Astrocyte (in vitro differentiated cells and primary cell): Measurements from ENCODE around the gene DOCK7.

Experiments used
- EZH2 ChIP-seq: IDR thresholded peaks from 2 replicates; pipeline ENCODE4 v1.6.1; 2012; ENCODE audit warnings: mild to moderate bottlenecking, low read length, inconsistent platforms; ENCODE audit not compliant: insufficient read depth
- TF ChIP-seq, protein P1 (sequence below): IDR thresholded peaks from 2 replicates; pipeline ENCODE4 v1.5.1; 2011; ENCODE audit warnings: low read depth, mild to moderate bottlenecking, inconsistent platforms, low read length, moderate library complexity; ENCODE audit not compliant: insufficient read depth

DNA sequence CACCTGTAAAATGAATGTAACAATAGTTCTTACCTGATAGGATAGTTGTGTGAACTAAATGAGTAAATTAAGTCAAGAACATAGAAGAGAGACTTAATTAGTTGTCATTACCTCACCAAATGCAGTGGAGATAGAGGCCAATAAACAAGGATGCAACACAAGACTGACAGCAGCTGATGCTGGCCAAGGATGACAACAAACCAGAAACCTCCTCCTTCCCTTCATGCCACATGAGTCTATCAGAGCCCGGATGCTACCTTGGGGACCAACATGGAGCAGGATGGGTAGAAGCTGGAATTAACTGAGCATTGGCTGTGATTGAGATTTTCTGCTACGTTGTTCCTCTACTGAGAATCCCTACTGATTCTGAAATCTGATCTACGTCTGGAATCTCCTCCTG, 281.6 kb downstream of the DOCK7 start:
- TF ChIP-seq, protein P1, sequence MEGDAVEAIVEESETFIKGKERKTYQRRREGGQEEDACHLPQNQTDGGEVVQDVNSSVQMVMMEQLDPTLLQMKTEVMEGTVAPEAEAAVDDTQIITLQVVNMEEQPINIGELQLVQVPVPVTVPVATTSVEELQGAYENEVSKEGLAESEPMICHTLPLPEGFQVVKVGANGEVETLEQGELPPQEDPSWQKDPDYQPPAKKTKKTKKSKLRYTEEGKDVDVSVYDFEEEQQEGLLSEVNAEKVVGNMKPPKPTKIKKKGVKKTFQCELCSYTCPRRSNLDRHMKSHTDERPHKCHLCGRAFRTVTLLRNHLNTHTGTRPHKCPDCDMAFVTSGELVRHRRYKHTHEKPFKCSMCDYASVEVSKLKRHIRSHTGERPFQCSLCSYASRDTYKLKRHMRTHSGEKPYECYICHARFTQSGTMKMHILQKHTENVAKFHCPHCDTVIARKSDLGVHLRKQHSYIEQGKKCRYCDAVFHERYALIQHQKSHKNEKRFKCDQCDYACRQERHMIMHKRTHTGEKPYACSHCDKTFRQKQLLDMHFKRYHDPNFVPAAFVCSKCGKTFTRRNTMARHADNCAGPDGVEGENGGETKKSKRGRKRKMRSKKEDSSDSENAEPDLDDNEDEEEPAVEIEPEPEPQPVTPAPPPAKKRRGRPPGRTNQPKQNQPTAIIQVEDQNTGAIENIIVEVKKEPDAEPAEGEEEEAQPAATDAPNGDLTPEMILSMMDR, result no peak
- TF ChIP-seq EZH2, result no peak
